Adrenal gland (tissue), 5 donors: ENCODE results near the gene MTUS2.

Experiments used
- CTCF ChIP-seq, 6 experiments: fragments of 450-650 bp in 4 of 6; fragments of 200-600 bp in 2 of 6; sonication (generic) in 1 of 6; IDR thresholded peaks; 1 replicate in 5 of 6; 2 replicates in 1 of 6; pipeline versions ENCODE4 v1.5.1 to v1.8.0; 2016 to 2021; ENCODE audit warnings: antibody characterized with exemption in 6 of 6, mild to moderate bottlenecking in 2 of 6, moderate library complexity in 1 of 6
- POLR2A ChIP-seq, 2 donors: fragments of 450-650 bp; IDR thresholded peaks; one replicate each; pipeline ENCODE4 v1.6.1; 2017; ENCODE audit warnings: antibody characterized with exemption in 2 of 2, mild to moderate bottlenecking in 2 of 2, moderate library complexity in 1 of 2
- donor health status: DM: no; HTN: no; CAD: no.

GRCh38 chr13:29006359-29006850 is 186.3 kb downstream of the MTUS2 start:
- TF ChIP-seq CTCF (IDR thresholded peaks at IDR 0.05), result no peak
- no peak for TF ChIP-seq POLR2A (IDR thresholded peaks at IDR 0.05)
